ENCODE data around the gene ZNF740.
A peak's percentile ranks its signal among the peaks of the same experiment; 100 is the strongest.

ZNF740 gene

GRCh38 chr12:53145383-53146260 is 34.9 kb upstream of the ZNF740 start:
- no peak overlapping the region for H2BK5ac ChIP-seq (ENCODE audit: low read depth, low read length, poor library complexity)
- no peaks in the 10 kb centered on the region for H3K9me3 ChIP-seq (ENCODE audit: insufficient read depth, low read depth, low read length)
- no peaks in the 10 kb centered on the region for H3K79me1 ChIP-seq (ENCODE audit: low read length)
- H3K4me2 ChIP-seq (ENCODE audit: low read length), result no peak overlapping the region
- H2AK5ac ChIP-seq (ENCODE audit: low read length), result no peak overlapping the region
- H3K9ac ChIP-seq (ENCODE audit: low read length), result no peak overlapping the region
- H3K18ac ChIP-seq (ENCODE audit: low read length), result no peak overlapping the region
- no peaks in the 10 kb centered on the region for H3K27me3 ChIP-seq (ENCODE audit: insufficient read depth, low read length)
- no CpG with 5 or more reads among the region's 5 CpGs for WGBS (ENCODE audit: extremely low coverage, insufficient coverage, insufficient read length)
- no peak overlapping the region for H3K4me3 ChIP-seq (ENCODE audit: low read depth, low read length)
- H2BK12ac ChIP-seq (ENCODE audit: low read length), result no peak overlapping the region
- no peak overlapping the region for H3K23ac ChIP-seq (ENCODE audit: low read length)
- H3K4ac ChIP-seq (ENCODE audit: low read depth, low read length), result no peak overlapping the region
- H4K91ac ChIP-seq (ENCODE audit: low read depth, low read length), result no peak overlapping the region
- no peak overlapping the region for H3K14ac ChIP-seq (ENCODE audit: low read length)
- H3K27ac ChIP-seq (ENCODE audit: low read depth, low read length), result no peak overlapping the region
- no peak overlapping the region for H4K8ac ChIP-seq (ENCODE audit: low read depth, low read length)
- no peaks in the 10 kb centered on the region for H3K79me2 ChIP-seq (ENCODE audit: control insufficient read depth, insufficient read depth, low read length, poor library complexity)
- H4K12ac ChIP-seq (ENCODE audit: low read depth, low read length), result no peak overlapping the region
- H2AFZ ChIP-seq (ENCODE audit: insufficient read depth, low read length, poor library complexity), result no peak overlapping the region
- H3K36me3 ChIP-seq (ENCODE audit: control insufficient read depth in 1 of 2, insufficient read depth in 2 of 2, low read length in 2 of 2), result no peaks in the 10 kb centered on the region
- H3K4me1 ChIP-seq (ENCODE audit: control insufficient read depth in 1 of 2, insufficient read depth in 2 of 2, low read length in 2 of 2), result no peaks in the 10 kb centered on the region
- peak; percentile 58 to 63 for DNase-seq
- no peak overlapping the region for H2BK120ac ChIP-seq (ENCODE audit: insufficient read depth, low read length, poor library complexity)

- Histone ChIP-seq H3K27me3 (ENCODE audit: insufficient read depth, low read length) (no peaks in the 10 kb centered on the region), H3K9ac (ENCODE audit: low read length) (no peak overlapping the region)
Measured at GRCh38 chr12:53147181-53147580, 33.3 kb upstream of the ZNF740 start.

DNA sequence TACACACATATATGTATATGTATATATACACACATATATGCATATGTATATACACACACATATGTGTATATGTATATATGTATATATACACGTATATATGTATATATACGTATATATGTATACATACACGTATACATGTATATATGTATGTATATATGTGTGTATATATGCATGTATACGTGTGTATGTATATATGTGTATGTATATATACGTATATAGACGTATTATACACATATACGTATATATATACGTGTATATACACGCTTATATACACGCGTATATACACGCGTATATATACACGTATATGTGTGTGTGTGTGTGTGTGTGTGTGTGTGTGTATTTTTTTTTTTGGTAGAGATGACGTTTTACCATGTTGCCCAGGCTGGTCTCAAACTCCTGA is 32.9 kb upstream of the ZNF740 start:
- H3K18ac ChIP-seq (ENCODE audit: low read length), result no peak overlapping the region

More at GRCh38 chr12:53147181-53147580, 33.3 kb upstream of the ZNF740 start:
- no peak overlapping the region for H2BK12ac ChIP-seq (ENCODE audit: low read length)
- no peaks in the 10 kb centered on the region for H3K79me2 ChIP-seq (ENCODE audit: control insufficient read depth, insufficient read depth, low read length, poor library complexity)
- H3K4me2 ChIP-seq (ENCODE audit: low read length), result no peak overlapping the region
- H2BK5ac ChIP-seq (ENCODE audit: low read depth, low read length, poor library complexity), result no peak overlapping the region
- no peak for DNase-seq
- no peak overlapping the region for H3K4me3 ChIP-seq (ENCODE audit: low read depth, low read length)
- H4K12ac ChIP-seq (ENCODE audit: low read depth, low read length), result no peak overlapping the region
- no peak overlapping the region for H3K14ac ChIP-seq (ENCODE audit: low read length)
- H2AFZ ChIP-seq (ENCODE audit: insufficient read depth, low read length, poor library complexity), result no peak overlapping the region
- no peak overlapping the region for H4K8ac ChIP-seq (ENCODE audit: low read depth, low read length)
- no peak overlapping the region for H2BK120ac ChIP-seq (ENCODE audit: insufficient read depth, low read length, poor library complexity)
- H4K91ac ChIP-seq (ENCODE audit: low read depth, low read length), result no peak overlapping the region
- WGBS (ENCODE audit: extremely low coverage, insufficient coverage, insufficient read length), result no CpG with 5 or more reads among the region's 5 CpGs
- no peaks in the 10 kb centered on the region for H3K4me1 ChIP-seq (ENCODE audit: control insufficient read depth in 1 of 2, insufficient read depth in 2 of 2, low read length in 2 of 2)
- H3K23ac ChIP-seq (ENCODE audit: low read length), result no peak overlapping the region
- no peak overlapping the region for H3K4ac ChIP-seq (ENCODE audit: low read depth, low read length)
- H3K27ac ChIP-seq (ENCODE audit: low read depth, low read length), result no peak overlapping the region
- no peak overlapping the region for H2AK5ac ChIP-seq (ENCODE audit: low read length)
- H3K79me1 ChIP-seq (ENCODE audit: low read length), result no peaks in the 10 kb centered on the region
- H3K36me3 ChIP-seq (ENCODE audit: control insufficient read depth in 1 of 2, insufficient read depth in 2 of 2, low read length in 2 of 2), result no peaks in the 10 kb centered on the region
- no peak overlapping the region for H3K18ac ChIP-seq (ENCODE audit: low read length)
- no peaks in the 10 kb centered on the region for H3K9me3 ChIP-seq (ENCODE audit: insufficient read depth, low read depth, low read length)

GRCh38 chr12:53151039-53151438 is 29.5 kb upstream of the ZNF740 start:
- H2BK120ac ChIP-seq (ENCODE audit: insufficient read depth, low read length, poor library complexity), result no peak overlapping the region
- H4K91ac ChIP-seq (ENCODE audit: low read depth, low read length), result no peak overlapping the region
- no peak overlapping the region for H3K23ac ChIP-seq (ENCODE audit: low read length)
- no peak overlapping the region for H3K4ac ChIP-seq (ENCODE audit: low read depth, low read length)
- no peak overlapping the region for H4K12ac ChIP-seq (ENCODE audit: low read depth, low read length)
- no peak overlapping the region for H2BK12ac ChIP-seq (ENCODE audit: low read length)
- no peak overlapping the region for H3K4me3 ChIP-seq (ENCODE audit: low read depth, low read length)
- no peaks in the 10 kb centered on the region for H3K36me3 ChIP-seq (ENCODE audit: control insufficient read depth in 1 of 2, insufficient read depth in 2 of 2, low read length in 2 of 2)
- no peaks in the 10 kb centered on the region for H3K79me1 ChIP-seq (ENCODE audit: low read length)
- WGBS (ENCODE audit: extremely low coverage, insufficient coverage, insufficient read length), result no CpG with 5 or more reads among the region's 6 CpGs
- H3K27ac ChIP-seq (ENCODE audit: low read depth, low read length), result no peak overlapping the region
- no peak overlapping the region for H3K14ac ChIP-seq (ENCODE audit: low read length)
- no peak overlapping the region for H2BK5ac ChIP-seq (ENCODE audit: low read depth, low read length, poor library complexity)
- no peak overlapping the region for H3K4me2 ChIP-seq (ENCODE audit: low read length)
- no peaks in the 10 kb centered on the region for H3K9me3 ChIP-seq (ENCODE audit: insufficient read depth, low read depth, low read length)
- no peak overlapping the region for H4K8ac ChIP-seq (ENCODE audit: low read depth, low read length)
- no peak overlapping the region for H2AFZ ChIP-seq (ENCODE audit: insufficient read depth, low read length, poor library complexity)
- H3K18ac ChIP-seq (ENCODE audit: low read length), result no peak overlapping the region
- H3K79me2 ChIP-seq (ENCODE audit: control insufficient read depth, insufficient read depth, low read length, poor library complexity), result no peaks in the 10 kb centered on the region
- no peaks in the 10 kb centered on the region for H3K27me3 ChIP-seq (ENCODE audit: insufficient read depth, low read length)
- DNase-seq, result no peak
- H3K9ac ChIP-seq (ENCODE audit: low read length), result no peak overlapping the region
- H2AK5ac ChIP-seq (ENCODE audit: low read length), result no peak overlapping the region
- H3K4me1 ChIP-seq (ENCODE audit: control insufficient read depth in 1 of 2, insufficient read depth in 2 of 2, low read length in 2 of 2), result no peaks in the 10 kb centered on the region

More for the DNA sequence above, 32.9 kb upstream of the ZNF740 start:
- no peak overlapping the region for H2AFZ ChIP-seq (ENCODE audit: insufficient read depth, low read length, poor library complexity)
- no peaks in the 10 kb centered on the region for H3K79me2 ChIP-seq (ENCODE audit: control insufficient read depth, insufficient read depth, low read length, poor library complexity)
- WGBS (ENCODE audit: extremely low coverage, insufficient coverage, insufficient read length), result no CpG with 5 or more reads among the region's 15 CpGs
- H3K4ac ChIP-seq (ENCODE audit: low read depth, low read length), result no peak overlapping the region
- no peaks in the 10 kb centered on the region for H3K79me1 ChIP-seq (ENCODE audit: low read length)
- H4K8ac ChIP-seq (ENCODE audit: low read depth, low read length), result no peak overlapping the region
- no peak overlapping the region for H4K12ac ChIP-seq (ENCODE audit: low read depth, low read length)
- H3K27me3 ChIP-seq (ENCODE audit: insufficient read depth, low read length), result no peaks in the 10 kb centered on the region
- H3K14ac ChIP-seq (ENCODE audit: low read length), result no peak overlapping the region
- H3K9me3 ChIP-seq (ENCODE audit: insufficient read depth, low read depth, low read length), result no peaks in the 10 kb centered on the region
- no peak overlapping the region for H2AK5ac ChIP-seq (ENCODE audit: low read length)
- no peaks in the 10 kb centered on the region for H3K36me3 ChIP-seq (ENCODE audit: control insufficient read depth in 1 of 2, insufficient read depth in 2 of 2, low read length in 2 of 2)
- H3K4me2 ChIP-seq (ENCODE audit: low read length), result no peak overlapping the region
- no peak overlapping the region for H3K9ac ChIP-seq (ENCODE audit: low read length)
- H2BK5ac ChIP-seq (ENCODE audit: low read depth, low read length, poor library complexity), result no peak overlapping the region
- no peak overlapping the region for H4K91ac ChIP-seq (ENCODE audit: low read depth, low read length)
- H3K23ac ChIP-seq (ENCODE audit: low read length), result no peak overlapping the region
- no peak overlapping the region for H2BK120ac ChIP-seq (ENCODE audit: insufficient read depth, low read length, poor library complexity)
- H3K27ac ChIP-seq (ENCODE audit: low read depth, low read length), result no peak overlapping the region
- H3K4me1 ChIP-seq (ENCODE audit: control insufficient read depth in 1 of 2, insufficient read depth in 2 of 2, low read length in 2 of 2), result no peaks in the 10 kb centered on the region
- no peak overlapping the region for H3K4me3 ChIP-seq (ENCODE audit: low read depth, low read length)
- DNase-seq, result no peak
- H2BK12ac ChIP-seq (ENCODE audit: low read length), result no peak overlapping the region
